HepG2 (cell line): Measurements from ENCODE around the gene SPACA4. TPM values are rescaled to one million over a fixed set of nuclear protein-coding genes. Genes with fewer than 3 reads are reported as not detected.

Source experiments
- polyA plus RNA-seq, 8 experiments: library from polyadenylated mRNA; depleted of rRNA in 3 of 8; stranded (reverse) in 7 of 8; unstranded in 1 of 8; fragments of >200 nt; fragmentation: Illumina TruSeq in 4 of 8; extraction: Trizol in 4 of 8; gene quantifications; 2 replicates each; pipeline versions ENCODE4 v1.2.1 to v1.2.3, GENCODE V29; 2011 to 2016; ENCODE audit warnings: low read depth in 4 of 8, missing spikeins in 1 of 8, mixed read lengths in 1 of 8; ENCODE audit not compliant: insufficient read depth in 1 of 8
- total RNA-seq, 5 experiments: library from RNA; depleted of rRNA; stranded (reverse); fragments of >200 nt; fragmentation: Illumina TruSeq; extraction: Trizol; gene quantifications; 2 replicates each; pipeline ENCODE4 v1.2.3, GENCODE V29; 2016; ENCODE audit warnings: low read depth in 1 of 5
- TF ChIP-seq, protein P1 (sequence below): sonication (generic); formaldehyde crosslinking; IDR thresholded peaks from 2 replicates; pipeline ENCODE4 v1.4.0; 2020; ENCODE audit warnings: mild to moderate bottlenecking, missing genetic modification reagents
- TF ChIP-seq, protein P2 (sequence below): sonication (generic); formaldehyde crosslinking; IDR thresholded peaks from 2 replicates; pipeline ENCODE4 v1.4.0; 2020; ENCODE audit warnings: missing genetic modification reagents, borderline replicate concordance

SPACA4 gene
- total and polyA plus RNA-seq, 2 of the 13 experiments (the other 11 are each of a cell fraction or from before 2014, with no cell fraction given), result not detected

DNA sequence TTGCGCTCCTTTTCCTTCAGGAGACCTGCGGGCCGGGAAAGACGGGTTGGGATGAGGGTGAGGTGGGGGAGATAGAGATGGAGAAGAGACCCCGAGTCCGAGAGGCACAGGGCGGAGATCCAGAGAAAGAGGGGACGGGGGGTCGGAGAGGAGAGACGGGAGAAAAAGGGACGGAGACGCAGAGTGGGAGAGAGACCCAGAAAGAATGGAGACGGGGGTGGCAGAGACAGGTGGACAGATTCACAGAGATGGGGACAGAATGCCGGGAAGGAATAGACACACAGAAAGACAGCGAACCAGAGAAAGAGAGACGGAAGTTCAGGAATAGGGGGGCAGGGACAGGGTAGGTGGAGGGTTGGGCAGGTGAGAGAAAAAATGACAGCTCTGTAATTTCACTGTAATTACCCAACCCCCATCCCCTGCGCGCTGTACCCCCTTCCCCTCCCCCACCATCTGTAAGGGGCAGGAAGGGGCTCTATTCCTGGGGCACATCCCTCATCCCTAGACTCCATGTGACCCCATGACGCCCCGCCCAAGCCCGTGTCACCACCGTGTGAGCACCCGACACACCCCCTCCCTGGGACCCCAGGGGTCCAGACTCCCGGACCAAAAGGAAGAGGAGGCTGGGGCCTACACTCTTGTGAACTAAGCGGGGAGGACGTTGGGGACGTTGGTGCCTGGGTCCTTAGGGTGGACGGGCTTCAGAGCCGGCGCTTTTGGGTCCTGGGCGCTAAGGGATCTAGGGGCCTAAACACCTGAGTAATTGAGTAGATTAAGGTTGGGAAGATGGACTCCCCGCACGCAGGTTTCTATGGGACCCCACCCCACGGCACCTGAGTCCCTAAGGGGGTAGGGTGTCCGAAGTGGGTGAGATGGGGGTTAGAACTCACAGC lies 29.7 kb downstream of the SPACA4 start (continued):
- TF ChIP-seq, protein P1, sequence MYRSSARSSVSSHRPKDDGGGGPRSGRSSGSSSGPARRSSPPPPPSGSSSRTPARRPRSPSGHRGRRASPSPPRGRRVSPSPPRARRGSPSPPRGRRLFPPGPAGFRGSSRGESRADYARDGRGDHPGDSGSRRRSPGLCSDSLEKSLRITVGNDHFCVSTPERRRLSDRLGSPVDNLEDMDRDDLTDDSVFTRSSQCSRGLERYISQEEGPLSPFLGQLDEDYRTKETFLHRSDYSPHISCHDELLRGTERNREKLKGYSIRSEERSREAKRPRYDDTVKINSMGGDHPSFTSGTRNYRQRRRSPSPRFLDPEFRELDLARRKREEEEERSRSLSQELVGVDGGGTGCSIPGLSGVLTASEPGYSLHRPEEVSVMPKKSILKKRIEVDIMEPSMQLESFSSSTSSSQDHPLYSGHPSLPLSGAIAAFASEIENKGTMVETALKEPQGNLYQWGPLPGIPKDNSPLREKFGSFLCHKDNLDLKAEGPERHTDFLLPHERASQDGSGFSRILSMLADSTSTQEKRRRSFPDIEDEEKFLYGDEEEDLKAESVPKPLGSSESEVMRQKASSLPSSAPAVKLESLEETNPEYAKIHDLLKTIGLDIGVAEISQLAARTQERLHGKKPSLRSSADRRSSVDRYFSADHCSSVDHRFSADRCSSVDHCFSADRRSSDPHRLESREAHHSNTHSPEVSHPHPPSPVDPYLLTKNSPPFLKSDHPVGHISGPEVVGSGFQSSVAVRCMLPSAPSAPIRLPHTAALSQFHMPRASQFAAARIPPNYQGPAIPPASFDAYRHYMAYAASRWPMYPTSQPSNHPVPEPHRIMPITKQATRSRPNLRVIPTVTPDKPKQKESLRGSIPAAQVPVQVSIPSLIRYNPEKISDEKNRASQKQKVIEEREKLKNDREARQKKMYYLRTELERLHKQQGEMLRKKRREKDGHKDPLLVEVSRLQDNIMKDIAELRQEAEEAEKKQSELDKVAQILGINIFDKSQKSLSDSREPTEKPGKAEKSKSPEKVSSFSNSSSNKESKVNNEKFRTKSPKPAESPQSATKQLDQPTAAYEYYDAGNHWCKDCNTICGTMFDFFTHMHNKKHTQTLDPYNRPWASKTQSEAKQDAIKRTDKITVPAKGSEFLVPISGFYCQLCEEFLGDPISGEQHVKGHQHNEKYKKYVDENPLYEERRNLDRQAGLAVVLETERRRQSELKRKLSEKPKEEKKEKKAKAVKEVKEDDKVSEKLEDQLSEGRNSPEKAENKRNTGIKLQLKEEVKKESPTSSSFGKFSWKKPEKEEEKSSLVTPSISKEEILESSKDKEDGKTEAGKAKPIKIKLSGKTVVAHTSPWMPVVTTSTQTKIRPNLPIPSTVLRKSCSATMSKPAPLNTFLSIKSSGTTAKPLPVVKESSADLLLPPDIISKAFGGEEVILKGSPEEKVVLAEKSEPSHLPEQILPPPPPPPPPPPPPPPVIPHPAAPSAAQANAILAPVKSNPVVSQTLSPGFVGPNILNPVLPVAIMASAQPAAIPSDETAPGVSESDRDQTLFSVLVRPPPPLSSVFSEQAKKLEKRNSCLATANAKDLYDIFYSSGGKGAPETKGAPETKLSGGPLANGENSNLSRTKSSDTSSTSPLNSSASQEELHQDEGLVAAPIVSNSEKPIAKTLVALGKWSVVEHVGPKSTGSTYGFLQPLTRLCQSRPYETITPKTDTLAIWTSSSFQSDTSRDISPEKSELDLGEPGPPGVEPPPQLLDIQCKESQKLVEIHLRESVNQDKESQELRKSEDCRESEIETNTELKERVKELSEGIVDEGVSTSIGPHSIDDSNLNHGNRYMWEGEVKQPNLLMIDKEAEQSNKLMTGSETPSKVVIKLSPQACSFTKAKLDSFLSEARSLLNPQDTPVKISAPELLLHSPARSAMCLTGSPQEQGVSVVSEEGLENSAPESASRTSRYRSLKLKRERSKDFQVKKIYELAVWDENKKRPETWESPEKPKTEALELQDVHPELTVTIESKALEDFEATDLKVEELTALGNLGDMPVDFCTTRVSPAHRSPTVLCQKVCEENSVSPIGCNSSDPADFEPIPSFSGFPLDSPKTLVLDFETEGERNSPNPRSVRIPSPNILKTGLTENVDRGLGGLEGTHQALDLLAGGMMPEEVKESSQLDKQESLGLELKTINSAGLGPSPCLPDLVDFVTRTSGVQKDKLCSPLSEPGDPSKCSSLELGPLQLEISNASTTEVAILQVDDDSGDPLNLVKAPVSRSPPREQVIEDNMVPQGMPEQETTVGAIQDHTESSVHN, result no peak
- TF ChIP-seq, protein P2, sequence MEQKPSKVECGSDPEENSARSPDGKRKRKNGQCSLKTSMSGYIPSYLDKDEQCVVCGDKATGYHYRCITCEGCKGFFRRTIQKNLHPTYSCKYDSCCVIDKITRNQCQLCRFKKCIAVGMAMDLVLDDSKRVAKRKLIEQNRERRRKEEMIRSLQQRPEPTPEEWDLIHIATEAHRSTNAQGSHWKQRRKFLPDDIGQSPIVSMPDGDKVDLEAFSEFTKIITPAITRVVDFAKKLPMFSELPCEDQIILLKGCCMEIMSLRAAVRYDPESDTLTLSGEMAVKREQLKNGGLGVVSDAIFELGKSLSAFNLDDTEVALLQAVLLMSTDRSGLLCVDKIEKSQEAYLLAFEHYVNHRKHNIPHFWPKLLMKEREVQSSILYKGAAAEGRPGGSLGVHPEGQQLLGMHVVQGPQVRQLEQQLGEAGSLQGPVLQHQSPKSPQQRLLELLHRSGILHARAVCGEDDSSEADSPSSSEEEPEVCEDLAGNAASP, result no peak
